Breast epithelium (tissue), 3 donors: ENCODE results near the gene FGA.

ENCODE experiments used
- CTCF ChIP-seq, 3 donors: fragments of 450-650 bp; IDR thresholded peaks; one replicate each; pipeline ENCODE4 v1.5.1; 2016 to 2017; ENCODE audit warnings: antibody characterized with exemption in 3 of 3, mild to moderate bottlenecking in 3 of 3, moderate library complexity in 3 of 3
- POLR2A ChIP-seq: fragments of 450-650 bp; IDR thresholded peaks from one replicate; pipeline ENCODE4 v1.6.1; 2016; ENCODE audit warnings: antibody characterized with exemption, mild to moderate bottlenecking, moderate library complexity
- POLR2AphosphoS5 ChIP-seq, 3 donors: sonication (generic); formaldehyde crosslinking; IDR thresholded peaks; one replicate each; pipeline ENCODE4 v1.6.1; 2017; ENCODE audit warnings: antibody characterized with exemption in 3 of 3

GRCh38 chr4:154573190-154573870, 17.2 kb downstream of the FGA start:
- no peak for TF ChIP-seq POLR2A
- TF ChIP-seq CTCF (IDR thresholded peaks at IDR 0.05), result no peak
- TF ChIP-seq POLR2AphosphoS5 (IDR thresholded peaks at IDR 0.05), result no peak
